Peyer's patch (tissue), 4 donors: Measurements from ENCODE around the gene ABCA12.

Experiments used
- CTCF ChIP-seq, 6 experiments: fragments of 450-650 bp in 4 of 6; fragments of 200-600 bp in 2 of 6; sonication (generic) in 1 of 6; IDR thresholded peaks; one replicate each; pipeline ENCODE4 v1.5.1; 2017 to 2019; ENCODE audit warnings: antibody characterized with exemption in 6 of 6, mild to moderate bottlenecking in 3 of 6, moderate library complexity in 1 of 6
- POLR2A ChIP-seq, 2 donors: fragments of 450-650 bp; IDR thresholded peaks; one replicate each; pipeline ENCODE4 v1.5.1; 2017; ENCODE audit warnings: antibody characterized with exemption in 2 of 2, mild to moderate bottlenecking in 2 of 2, moderate library complexity in 2 of 2

GRCh38 chr2:215137329-215137686 is 1.1 kb downstream of the ABCA12 start:
- TF ChIP-seq CTCF (IDR thresholded peaks at IDR 0.05): no peak
- TF ChIP-seq POLR2A (IDR thresholded peaks at IDR 0.05): no peak
